ENCODE results near the gene MAPRE3. TPM values are rescaled to one million over a fixed set of nuclear protein-coding genes. Genes with fewer than 3 reads are reported as not detected.
"Not testable (repeated sequence)": the region's sequence is repeated elsewhere in the genome, so short reads cannot be mapped to it uniquely, and the experiment has no call there.

The MAPRE3 gene
- total and polyA plus RNA-seq, 10 donors: 5.2 to 17.9 (median 11.9) TPM

GRCh38 chr2:27073782-27074181 lies 103.3 kb downstream of the MAPRE3 start:
- H3K27ac ChIP-seq: peak overlapping the region; percentile 21 to 97 (median 94)
- H3K9me3 ChIP-seq: no peaks in the 10 kb centered on the region
- no peak overlapping the region for H3K4me3 ChIP-seq
- intact Hi-C loops (cut with DNase I; ENCODE audit: low total_unique reads): no loop called here
- TF ChIP-seq POLR2AphosphoS5 (IDR thresholded peaks at IDR 0.05): no peak
- TF ChIP-seq CTCF (IDR thresholded peaks at IDR 0.05 in 8 of 11, conservative IDR thresholded peaks at IDR 0.05 in 3 of 11): no peak
- no peak for TF ChIP-seq POLR2A (IDR thresholded peaks at IDR 0.05)
- peaks cover 40 to 92% (median 68%) of the 10 kb centered on the region in 6 donors for H3K4me1 ChIP-seq
- peak; percentile 4 for DNase-seq
- peaks cover 0 to 16% (median 10%) of the 10 kb centered on the region in 6 donors for H3K36me3 ChIP-seq
- no peaks in the 10 kb centered on the region for H3K27me3 ChIP-seq (replicated peaks in 1 of 7)
- 41 to 60% (median 56%) methylated on average over 2 of the region's 2 CpGs for WGBS, 5 donors

- peak; percentile 90 for DNase-seq
- H3K9me3 ChIP-seq: no peaks in the 10 kb centered on the region
- intact Hi-C loops (cut with DNase I; ENCODE audit: low total_unique reads): no loop called here
- H3K4me1 ChIP-seq: peaks cover 36 to 92% (median 57%) of the 10 kb centered on the region in 6 donors
- WGBS, 5 donors: 21 to 36% (median 24%) methylated on average over 4 of the region's 4 CpGs
- H3K36me3 ChIP-seq: peaks cover 0 to 4% (median under 1%) of the 10 kb centered on the region in 6 donors
- H3K27ac ChIP-seq: peak overlapping the region; percentile 21 to 97 (median 94)
- H3K27me3 ChIP-seq (replicated peaks in 1 of 7): no peaks in the 10 kb centered on the region
- H3K4me3 ChIP-seq: peak overlapping the region in 1 of 8 donors; percentile 29
- TF ChIP-seq POLR2AphosphoS5 (IDR thresholded peaks at IDR 0.05) (peak in 1 of 3 donors; percentile 59), POLR2A (IDR thresholded peaks at IDR 0.05) (no peak)
Measured at GRCh38 chr2:27074738-27075565, 104.5 kb downstream of the MAPRE3 start.

GRCh38 chr2:27075566-27075871 lies 105.1 kb downstream of the MAPRE3 start:
- peak; percentile 41 for DNase-seq
- intact Hi-C loops (cut with DNase I; ENCODE audit: low total_unique reads); H3K36me3 ChIP-seq; H3K9me3 ChIP-seq; H3K27me3 ChIP-seq (replicated peaks in 1 of 7): not testable (repeated sequence)
- 49 to 54% (median 50%) methylated on average over 6 of the region's 6 CpGs for WGBS, 5 donors
- Histone ChIP-seq H3K4me1 (peaks cover 30 to 92% (median 54%) of the 10 kb centered on the region in 6 donors), H3K4me3 (peak overlapping the region in 1 of 8 donors; percentile 29), H3K27ac (peak overlapping the region in 7 of 8 donors; percentile 21 to 97 (median 95))

GRCh38 chr2:27076323-27076722 lies 105.9 kb downstream of the MAPRE3 start:
- TF ChIP-seq POLR2AphosphoS5 (IDR thresholded peaks at IDR 0.05): no peak
- TF ChIP-seq CTCF (IDR thresholded peaks at IDR 0.05 in 8 of 11, conservative IDR thresholded peaks at IDR 0.05 in 3 of 11): no peak
- TF ChIP-seq POLR2A (IDR thresholded peaks at IDR 0.05): no peak
- H3K4me1 ChIP-seq: peaks cover 29 to 93% (median 57%) of the 10 kb centered on the region in 6 donors
- WGBS, 5 donors: 84 to 96% (median 88%) methylated on average over 4 of the region's 4 CpGs
- intact Hi-C loops (cut with DNase I; ENCODE audit: low total_unique reads): no loop called here
- no peaks in the 10 kb centered on the region for H3K9me3 ChIP-seq
- H3K4me3 ChIP-seq: no peak overlapping the region
- peak; percentile 31 for DNase-seq
- H3K27ac ChIP-seq: peak overlapping the region in 4 of 8 donors; percentile 94 to 97 (median 96)
- no peaks in the 10 kb centered on the region for H3K36me3 ChIP-seq
- no peaks in the 10 kb centered on the region for H3K27me3 ChIP-seq (replicated peaks in 1 of 7)

Other genes starting within 250 kb of the MAPRE3 start
- gene SLC35F6, start 206.4 kb upstream of the MAPRE3 start, total RNA-seq: 10 to 100 TPM; 28.3 to 50.2 (median 40.0) TPM
- gene SLC35F6, start 206.4 kb upstream of the MAPRE3 start, polyA plus RNA-seq: 10 to 100 TPM in 1 of 3 donors, 1 to 10 TPM in 2; 5.3 to 10.9 (median 7.0) TPM
- gene CENPA, start 184.6 kb upstream of the MAPRE3 start, total RNA-seq: 1 to 10 TPM in 6 of 7 donors, not detected in 1; 1.1 to 7.3 (median 4.2) TPM
- gene CENPA, start 184.6 kb upstream of the MAPRE3 start, polyA plus RNA-seq: 1 to 10 TPM in 2 of 3 donors, under 1 TPM in 1; 0.80 to 5.5 (median 2.5) TPM
- gene DPYSL5, start 122.5 kb upstream of the MAPRE3 start, total RNA-seq: under 1 TPM in 1 of 7 donors, not detected in 6; 0.07 TPM
- gene DPYSL5, start 122.5 kb upstream of the MAPRE3 start, polyA plus RNA-seq: under 1 TPM in 2 of 3 donors, not detected in 1; 0.02 TPM
- 10 to 100 TPM; 56.1 to 93.1 (median 73.0) TPM for gene TMEM214, start 62.3 kb downstream of the MAPRE3 start, total RNA-seq
- 10 to 100 TPM; 22.3 to 48.9 (median 26.8) TPM for gene TMEM214, start 62.3 kb downstream of the MAPRE3 start, polyA plus RNA-seq
- gene AGBL5, start 81.0 kb downstream of the MAPRE3 start, total RNA-seq: 10 to 100 TPM; 11.6 to 18.6 (median 14.9) TPM
- gene AGBL5, start 81.0 kb downstream of the MAPRE3 start, polyA plus RNA-seq: 10 to 100 TPM in 1 of 3 donors, 1 to 10 TPM in 2; 7.1 to 10.5 (median 8.0) TPM
- gene OST4, start 101.0 kb downstream of the MAPRE3 start, total RNA-seq: 100 to 1,000 TPM; 197 to 292 (median 235) TPM
- 100 to 1,000 TPM; 418 to 556 (median 523) TPM for gene OST4, start 101.0 kb downstream of the MAPRE3 start, polyA plus RNA-seq
- 100 to 1,000 TPM in 6 of 7 donors, 10 to 100 TPM in 1; 62.5 to 152 (median 112) TPM for gene EMILIN1, start 108.0 kb downstream of the MAPRE3 start, total RNA-seq
- gene EMILIN1, start 108.0 kb downstream of the MAPRE3 start, polyA plus RNA-seq: 10 to 100 TPM; 18.3 to 71.4 (median 40.7) TPM
- gene KHK, start 116.1 kb downstream of the MAPRE3 start, total RNA-seq: 1 to 10 TPM; 3.3 to 8.3 (median 3.6) TPM
- gene KHK, start 116.1 kb downstream of the MAPRE3 start, polyA plus RNA-seq: 1 to 10 TPM; 3.3 to 6.4 (median 4.4) TPM
- gene CGREF1, start 148.5 kb downstream of the MAPRE3 start, total RNA-seq: under 1 TPM in 4 of 7 donors, not detected in 3; 0.27 to 0.82 (median 0.47) TPM
- gene CGREF1, start 148.5 kb downstream of the MAPRE3 start, polyA plus RNA-seq: under 1 TPM; 0.17 to 0.61 (median 0.42) TPM
- gene ABHD1, start 153.2 kb downstream of the MAPRE3 start, total RNA-seq: 1 to 10 TPM in 1 of 7 donors, under 1 TPM in 5, not detected in 1; 0.38 to 1.6 (median 0.58) TPM
- under 1 TPM; 0.42 to 0.80 (median 0.71) TPM for gene ABHD1, start 153.2 kb downstream of the MAPRE3 start, polyA plus RNA-seq
- 10 to 100 TPM; 43.9 to 75.0 (median 50.2) TPM for gene PREB, start 164.0 kb downstream of the MAPRE3 start, total RNA-seq
- gene PREB, start 164.0 kb downstream of the MAPRE3 start, polyA plus RNA-seq: 10 to 100 TPM; 42.8 to 56.0 (median 44.3) TPM
- not detected for gene PRR30, start 168.8 kb downstream of the MAPRE3 start, total RNA-seq
- gene PRR30, start 168.8 kb downstream of the MAPRE3 start, polyA plus RNA-seq: not detected
- gene TCF23, start 178.4 kb downstream of the MAPRE3 start, total RNA-seq: 10 to 100 TPM in 1 of 7 donors, 1 to 10 TPM in 6; 1.8 to 14.8 (median 3.2) TPM
- gene TCF23, start 178.4 kb downstream of the MAPRE3 start, polyA plus RNA-seq: under 1 TPM; 0.27 to 0.93 (median 0.30) TPM
- 100 to 1,000 TPM in 3 of 7 donors, 10 to 100 TPM in 4; 59.2 to 300 (median 92.8) TPM for gene ATRAID, start 241.4 kb downstream of the MAPRE3 start, total RNA-seq
- 100 to 1,000 TPM in 2 of 3 donors, 10 to 100 TPM in 1; 85.1 to 131 (median 116) TPM for gene ATRAID, start 241.4 kb downstream of the MAPRE3 start, polyA plus RNA-seq
- 10 to 100 TPM; 19.4 to 33.3 (median 23.2) TPM for gene SLC5A6, start 241.6 kb downstream of the MAPRE3 start, total RNA-seq
- gene SLC5A6, start 241.6 kb downstream of the MAPRE3 start, polyA plus RNA-seq: 10 to 100 TPM; 11.9 to 15.4 (median 15.3) TPM
- gene CAD, start 246.7 kb downstream of the MAPRE3 start, total RNA-seq: 10 to 100 TPM; 20.9 to 38.8 (median 30.3) TPM
- 10 to 100 TPM; 10.9 to 18.3 (median 14.2) TPM for gene CAD, start 246.7 kb downstream of the MAPRE3 start, polyA plus RNA-seq